Osteoblast (primary cell): ENCODE data around the gene GATAD2A. TPM values are rescaled to one million over a fixed set of nuclear protein-coding genes. Genes with fewer than 3 reads are reported as not detected.

Source experiments
- DNase-seq: peaks from one replicate; pipeline ENCODE4 v3.0.0; 2011; ENCODE audit warnings: low spot score, mixed read lengths; ENCODE audit not compliant: insufficient read length; ENCODE audit errors: missing footprints
- H2AFZ ChIP-seq: 2 replicates; pipeline ENCODE4 v1.6.0; 2011; ENCODE audit warnings: mild to moderate bottlenecking, low read length
- H3K27ac ChIP-seq: 2 replicates; pipeline ENCODE4 v1.5.1; 2011; ENCODE audit warnings: mild to moderate bottlenecking, low read depth, low read length, moderate library complexity
- H3K27me3 ChIP-seq: 2 replicates; pipeline ENCODE4 v1.6.0; 2012; ENCODE audit warnings: mild to moderate bottlenecking, control low read depth, inconsistent platforms, low read length, moderate library complexity; ENCODE audit not compliant: insufficient read depth
- H3K36me3 ChIP-seq: 2 replicates; pipeline ENCODE4 v1.5.1; 2011; ENCODE audit warnings: mild to moderate bottlenecking, low read length, control low read depth, moderate library complexity; ENCODE audit not compliant: insufficient read depth
- H3K4me1 ChIP-seq: 2 replicates; pipeline ENCODE4 v1.5.1; 2011; ENCODE audit warnings: mild to moderate bottlenecking, low read length, control low read depth, moderate library complexity; ENCODE audit not compliant: insufficient read depth
- H3K4me2 ChIP-seq: 2 replicates; pipeline ENCODE4 v1.6.0; 2011; ENCODE audit warnings: mild to moderate bottlenecking, low read length; ENCODE audit not compliant: insufficient read depth
- H3K4me3 ChIP-seq: fragments of 200-600 bp; sonication (generic); 3 replicates; pipeline ENCODE4 v1.5.1; 2012; ENCODE audit warnings: mild to moderate bottlenecking, low read length, inconsistent platforms; ENCODE audit not compliant: insufficient read depth
- H3K79me2 ChIP-seq: 2 replicates; pipeline ENCODE4 v1.6.0; 2012; ENCODE audit warnings: mild to moderate bottlenecking, low read length, control low read depth, inconsistent platforms; ENCODE audit not compliant: insufficient read depth
- H3K9me3 ChIP-seq: 2 replicates; pipeline ENCODE4 v1.5.1; 2011; ENCODE audit warnings: low read depth, low read length, control low read depth
- H4K20me1 ChIP-seq: 2 replicates; pipeline ENCODE4 v1.6.0; 2012; ENCODE audit warnings: mild to moderate bottlenecking, low read length, control low read depth; ENCODE audit not compliant: insufficient read depth
- CTCF ChIP-seq: IDR thresholded peaks from 2 replicates; pipeline ENCODE4 v1.5.1; 2011; ENCODE audit warnings: mild to moderate bottlenecking, low read depth, low read length, moderate library complexity; ENCODE audit errors: extremely low read depth
- total RNA-seq: library from RNA; depleted of rRNA; stranded (reverse); fragments of >200 nt; gene quantifications from 2 replicates; pipeline ENCODE4 v1.2.3, GENCODE V29; 2012

The GATAD2A gene
- total RNA-seq, 1 donor: 48.9 TPM

- Histone ChIP-seq H4K20me1 (peaks cover 49% of the 10 kb centered on the region), H3K36me3 (no peaks in the 10 kb centered on the region), H2AFZ (no peak overlapping the region), H3K9me3 (no peaks in the 10 kb centered on the region), H3K4me3 (no peak overlapping the region), H3K27me3 (no peaks in the 10 kb centered on the region), H3K4me2 (no peak overlapping the region), H3K27ac (no peak overlapping the region), H3K4me1 (peaks cover 9% of the 10 kb centered on the region), H3K79me2 (peaks cover 95% of the 10 kb centered on the region)
- DNase-seq: no peak
- no peak for TF ChIP-seq CTCF
Observed at GRCh38 chr19:19443902-19444680, 38.6 kb downstream of the GATAD2A start.

GRCh38 chr19:19444681-19445155 is 39.2 kb downstream of the GATAD2A start:
- Histone ChIP-seq H3K4me2 (no peak overlapping the region), H4K20me1 (peaks cover 46% of the 10 kb centered on the region)

GRCh38 chr19:19445288-19445687 is 39.8 kb downstream of the GATAD2A start:
- Histone ChIP-seq H4K20me1 (peaks cover 50% of the 10 kb centered on the region), H3K4me3 (no peak overlapping the region), H3K4me2 (no peak overlapping the region), H3K4me1 (peaks cover 9% of the 10 kb centered on the region), H3K27ac (peak overlapping the region; percentile 36), H2AFZ (no peak overlapping the region), H3K27me3 (no peaks in the 10 kb centered on the region), H3K36me3 (no peaks in the 10 kb centered on the region), H3K9me3 (no peaks in the 10 kb centered on the region), H3K79me2 (peaks cover 97% of the 10 kb centered on the region)
- no peak for DNase-seq
- TF ChIP-seq CTCF: no peak

More at GRCh38 chr19:19444681-19445155, 39.2 kb downstream of the GATAD2A start:
- TF ChIP-seq CTCF: no peak
- no peaks in the 10 kb centered on the region for H3K27me3 ChIP-seq
- no peaks in the 10 kb centered on the region for H3K36me3 ChIP-seq
- peaks cover 9% of the 10 kb centered on the region for H3K4me1 ChIP-seq
- no peak overlapping the region for H3K4me3 ChIP-seq
- peaks cover 95% of the 10 kb centered on the region for H3K79me2 ChIP-seq
- H3K27ac ChIP-seq: peak overlapping the region; percentile 36
- DNase-seq: no peak
- no peak overlapping the region for H2AFZ ChIP-seq
- H3K9me3 ChIP-seq: no peaks in the 10 kb centered on the region

GRCh38 chr19:19445911-19446361 is 40.5 kb downstream of the GATAD2A start:
- Histone ChIP-seq H3K36me3 (no peaks in the 10 kb centered on the region), H2AFZ (no peak overlapping the region), H4K20me1 (peaks cover 50% of the 10 kb centered on the region), H3K4me3 (no peak overlapping the region), H3K9me3 (no peaks in the 10 kb centered on the region), H3K27ac (no peak overlapping the region), H3K4me2 (no peak overlapping the region), H3K27me3 (no peaks in the 10 kb centered on the region), H3K4me1 (peaks cover 9% of the 10 kb centered on the region), H3K79me2 (peaks cover 95% of the 10 kb centered on the region)
- no peak for DNase-seq
- no peak for TF ChIP-seq CTCF
